ENCODE results near the gene MRPL16.

Gene MRPL16

DNA sequence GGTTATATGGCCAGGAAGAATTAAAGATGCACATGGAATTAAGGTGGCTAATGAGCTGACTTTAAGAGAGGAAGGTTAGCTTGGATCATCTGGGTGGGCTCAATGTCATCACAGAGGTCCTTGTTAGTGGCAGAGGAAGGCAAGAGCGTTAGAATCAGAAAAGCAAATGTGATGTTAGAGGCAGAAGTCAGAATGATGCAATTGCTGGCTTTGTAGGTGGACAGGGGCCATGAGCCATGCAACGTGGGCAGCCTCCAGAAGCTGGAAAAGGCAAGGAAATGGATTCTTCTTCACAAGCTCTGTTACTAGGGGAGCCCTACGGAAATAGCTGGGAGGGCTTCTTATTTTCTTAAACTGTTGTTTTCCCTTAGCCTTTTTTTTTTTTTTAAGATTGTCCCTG lies 37.0 kb upstream of the MRPL16 start:
- no peak for DNase-seq (ENCODE audit: low read depth)
- no peak overlapping the region for H3K4me3 ChIP-seq (replicated peaks; ENCODE audit: low read depth, low read length)
- TF ChIP-seq, protein P1, sequence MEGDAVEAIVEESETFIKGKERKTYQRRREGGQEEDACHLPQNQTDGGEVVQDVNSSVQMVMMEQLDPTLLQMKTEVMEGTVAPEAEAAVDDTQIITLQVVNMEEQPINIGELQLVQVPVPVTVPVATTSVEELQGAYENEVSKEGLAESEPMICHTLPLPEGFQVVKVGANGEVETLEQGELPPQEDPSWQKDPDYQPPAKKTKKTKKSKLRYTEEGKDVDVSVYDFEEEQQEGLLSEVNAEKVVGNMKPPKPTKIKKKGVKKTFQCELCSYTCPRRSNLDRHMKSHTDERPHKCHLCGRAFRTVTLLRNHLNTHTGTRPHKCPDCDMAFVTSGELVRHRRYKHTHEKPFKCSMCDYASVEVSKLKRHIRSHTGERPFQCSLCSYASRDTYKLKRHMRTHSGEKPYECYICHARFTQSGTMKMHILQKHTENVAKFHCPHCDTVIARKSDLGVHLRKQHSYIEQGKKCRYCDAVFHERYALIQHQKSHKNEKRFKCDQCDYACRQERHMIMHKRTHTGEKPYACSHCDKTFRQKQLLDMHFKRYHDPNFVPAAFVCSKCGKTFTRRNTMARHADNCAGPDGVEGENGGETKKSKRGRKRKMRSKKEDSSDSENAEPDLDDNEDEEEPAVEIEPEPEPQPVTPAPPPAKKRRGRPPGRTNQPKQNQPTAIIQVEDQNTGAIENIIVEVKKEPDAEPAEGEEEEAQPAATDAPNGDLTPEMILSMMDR (IDR thresholded peaks at IDR 0.05; ENCODE audit: low read length, missing control alignments): no peak

DNA sequence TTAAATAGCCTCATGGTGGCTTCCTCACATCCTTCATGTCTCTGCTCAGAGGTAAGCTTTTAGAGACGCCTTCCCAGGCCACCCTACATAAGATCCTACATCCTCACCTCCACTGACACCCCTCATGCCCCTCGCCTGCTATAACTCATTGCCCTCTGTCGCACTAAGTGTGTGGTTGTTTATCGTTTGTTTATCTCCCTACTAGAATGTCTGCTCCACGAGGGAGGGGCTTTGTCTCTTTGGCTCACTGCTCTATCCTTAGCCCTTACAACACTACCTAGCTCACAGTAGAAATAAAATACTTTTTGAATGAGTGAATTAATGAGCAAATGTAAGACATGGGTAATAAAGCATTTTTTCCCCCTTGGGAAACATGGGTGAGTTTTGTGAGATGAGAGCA lies 36.0 kb upstream of the MRPL16 start:
- DNase-seq (ENCODE audit: low read depth): no peak
- H3K4me3 ChIP-seq (replicated peaks; ENCODE audit: low read depth, low read length): no peak overlapping the region
- TF ChIP-seq, protein P1 (IDR thresholded peaks at IDR 0.05; ENCODE audit: low read length, missing control alignments): no peak

DNA sequence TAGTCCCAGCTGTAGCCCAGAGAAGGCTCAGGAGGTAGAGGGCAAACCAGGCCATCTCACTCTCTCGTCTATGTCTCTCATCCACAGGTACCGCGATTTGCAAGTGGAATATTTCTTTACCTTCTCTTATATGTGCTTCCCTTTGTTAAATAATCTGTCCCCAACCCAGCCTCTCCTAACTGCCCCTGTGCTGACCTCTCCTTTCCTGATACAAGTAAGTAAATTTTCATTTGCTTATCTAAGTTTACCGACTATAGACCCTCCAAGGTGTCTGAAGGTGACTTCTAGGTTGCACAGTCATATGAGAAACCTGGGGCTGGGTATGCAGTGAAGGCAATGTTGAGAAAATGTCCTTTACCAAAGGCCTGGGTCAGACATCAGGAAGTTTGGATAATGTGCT lies 34.8 kb upstream of the MRPL16 start, which contains the start of gene CBLIF:
TSS of gene CBLIF (minus strand) at position 101 of the 400 bp plus-strand sequence. CDS start at position 55, 46 bp downstream.
- H3K4me3 ChIP-seq (replicated peaks; ENCODE audit: low read depth, low read length): no peak within 1 kb of the TSS
- TF ChIP-seq, protein P1 (IDR thresholded peaks at IDR 0.05; ENCODE audit: low read length, missing control alignments): no peak
- DNase-seq (ENCODE audit: low read depth): no peak

DNA sequence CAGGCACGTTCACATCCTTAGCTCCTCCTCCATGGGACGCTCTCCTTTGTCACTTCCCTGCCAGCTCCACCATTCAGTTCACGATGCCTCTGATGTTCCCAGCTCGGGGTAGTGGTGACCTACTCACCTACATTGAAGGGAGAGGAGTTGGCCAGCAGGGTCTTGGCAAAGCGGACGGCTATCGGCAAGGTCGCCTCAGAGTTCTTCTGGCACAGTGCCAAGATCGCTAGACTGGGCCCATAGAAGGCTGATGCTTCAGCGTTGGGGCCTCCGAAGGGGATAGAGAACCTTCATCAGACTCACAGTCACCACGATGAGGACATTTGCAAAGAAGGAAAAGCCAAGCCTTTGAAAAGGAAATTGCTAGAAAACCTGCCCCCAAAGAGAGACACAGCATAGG lies 31.7 kb upstream of the MRPL16 start:
- no peak for DNase-seq (ENCODE audit: low read depth)
- H3K4me3 ChIP-seq (replicated peaks; ENCODE audit: low read depth, low read length): no peak overlapping the region
- TF ChIP-seq, protein P1 (IDR thresholded peaks at IDR 0.05; ENCODE audit: low read length, missing control alignments): no peak

DNA sequence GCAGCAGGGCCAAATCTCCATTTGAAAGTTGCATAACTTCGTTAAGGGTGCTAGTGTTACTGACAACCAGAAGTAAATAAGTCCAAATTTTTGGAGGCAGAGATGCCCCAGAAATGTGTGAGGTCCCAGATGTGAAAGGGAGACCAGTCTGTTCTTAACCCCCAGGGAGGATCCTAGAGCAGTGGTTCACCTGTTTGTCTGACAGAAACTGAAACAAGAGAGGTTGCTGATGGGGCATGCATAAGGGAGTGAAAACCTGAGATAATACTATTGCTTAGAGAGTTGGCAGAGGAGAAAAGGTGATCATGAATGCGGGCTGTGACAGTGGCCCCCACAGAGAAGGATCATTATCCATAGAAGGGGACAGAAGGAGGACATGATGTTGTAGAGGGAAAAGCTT lies 30.9 kb upstream of the MRPL16 start:
- no peak for DNase-seq (ENCODE audit: low read depth)
- no peak overlapping the region for H3K4me3 ChIP-seq (replicated peaks; ENCODE audit: low read depth, low read length)
- TF ChIP-seq, protein P1 (IDR thresholded peaks at IDR 0.05; ENCODE audit: low read length, missing control alignments): no peak

DNA sequence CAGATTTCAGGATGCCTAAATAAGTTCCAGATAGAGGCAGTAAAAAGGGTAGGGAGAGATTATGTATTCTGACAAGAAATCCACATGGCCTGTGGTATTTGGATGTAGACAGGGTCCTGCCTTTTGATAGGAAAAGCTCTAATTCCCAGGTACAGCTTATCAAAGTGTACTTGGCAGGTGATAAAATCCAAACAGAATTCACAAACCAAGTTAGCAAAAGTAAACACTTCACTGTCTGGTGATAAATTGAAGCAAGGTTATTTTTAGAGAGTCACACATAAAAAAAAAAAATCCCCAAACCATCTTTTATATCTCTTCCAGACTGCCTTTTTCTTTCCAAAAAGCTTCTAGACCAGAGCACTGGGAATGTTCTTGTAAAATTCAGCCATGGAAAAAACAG lies 29.0 kb upstream of the MRPL16 start:
- no peak overlapping the region for H3K4me3 ChIP-seq (replicated peaks; ENCODE audit: low read depth, low read length)
- no peak for DNase-seq (ENCODE audit: low read depth)
- TF ChIP-seq, protein P1 (IDR thresholded peaks at IDR 0.05; ENCODE audit: low read length, missing control alignments): no peak

DNA sequence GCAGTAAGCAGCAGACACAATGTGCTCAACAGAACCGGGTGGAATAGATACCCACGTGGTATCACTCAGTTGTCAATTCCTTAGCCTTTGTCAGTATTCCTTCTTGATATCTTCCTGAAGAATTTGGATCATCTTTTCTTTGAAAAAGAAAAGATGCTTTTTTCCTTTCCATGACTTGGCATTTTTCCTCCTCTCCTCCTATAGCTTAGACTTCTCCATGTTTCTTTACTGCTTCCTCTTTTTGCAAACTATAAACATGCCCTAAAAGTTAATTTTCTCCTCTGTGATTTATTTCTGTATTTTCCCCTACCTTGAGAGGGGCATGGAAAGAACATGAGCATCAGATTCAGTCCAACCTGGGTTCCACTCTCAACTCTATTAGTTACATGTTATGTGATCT lies 23.0 kb upstream of the MRPL16 start:
- no peak overlapping the region for H3K4me3 ChIP-seq (replicated peaks; ENCODE audit: low read depth, low read length)
- TF ChIP-seq, protein P1 (IDR thresholded peaks at IDR 0.05; ENCODE audit: low read length, missing control alignments): no peak
- no peak for DNase-seq (ENCODE audit: low read depth)

Measured in fibroblast of pulmonary artery (primary cell).